ENCODE data around the gene UBXN1.

The UBXN1 gene

GRCh38 chr11:62716206-62716605 lies 37.3 kb upstream of the UBXN1 start:
- Histone ChIP-seq H3K4me1 (ENCODE audit: insufficient read depth, low read length) (no peaks in the 10 kb centered on the region), H3K9me3 (ENCODE audit: low read length) (no peaks in the 10 kb centered on the region), H3K36me3 (ENCODE audit: insufficient read depth, low read length) (peaks cover 94% of the 10 kb centered on the region), H3K27me3 (ENCODE audit: insufficient read depth, low read length) (no peaks in the 10 kb centered on the region), H3K4me3 (ENCODE audit: low read length) (no peak overlapping the region), H2AFZ (ENCODE audit: low read depth, low read length) (no peak overlapping the region)

- H3K4me1 ChIP-seq (ENCODE audit: insufficient read depth, low read length), result no peaks in the 10 kb centered on the region
- peaks cover 90% of the 10 kb centered on the region for H3K36me3 ChIP-seq (ENCODE audit: insufficient read depth, low read length)
- H3K27me3 ChIP-seq (ENCODE audit: insufficient read depth, low read length), result no peaks in the 10 kb centered on the region
Observed at GRCh38 chr11:62715150-62716130, 36.6 kb upstream of the UBXN1 start.

GRCh38 chr11:62713343-62713742 lies 34.5 kb upstream of the UBXN1 start:
- no peak overlapping the region for H3K4me3 ChIP-seq (ENCODE audit: low read length)
- H3K27me3 ChIP-seq (ENCODE audit: insufficient read depth, low read length), result no peaks in the 10 kb centered on the region
- H2AFZ ChIP-seq (ENCODE audit: low read depth, low read length), result no peak overlapping the region
- H3K36me3 ChIP-seq (ENCODE audit: insufficient read depth, low read length), result peaks cover 80% of the 10 kb centered on the region
- peaks cover 14% of the 10 kb centered on the region for H3K4me1 ChIP-seq (ENCODE audit: insufficient read depth, low read length)
- H3K9me3 ChIP-seq (ENCODE audit: low read length), result no peaks in the 10 kb centered on the region

More at GRCh38 chr11:62715150-62716130, 36.6 kb upstream of the UBXN1 start:
- H3K4me3 ChIP-seq (ENCODE audit: low read length), result no peak overlapping the region
- H3K9me3 ChIP-seq (ENCODE audit: low read length), result no peaks in the 10 kb centered on the region
- no peak overlapping the region for H2AFZ ChIP-seq (ENCODE audit: low read depth, low read length)

- Histone ChIP-seq H3K4me1 (ENCODE audit: insufficient read depth, low read length) (peaks cover 17% of the 10 kb centered on the region), H3K9me3 (ENCODE audit: low read length) (no peaks in the 10 kb centered on the region), H3K36me3 (ENCODE audit: insufficient read depth, low read length) (peaks cover 76% of the 10 kb centered on the region), H3K27me3 (ENCODE audit: insufficient read depth, low read length) (no peaks in the 10 kb centered on the region), H3K4me3 (ENCODE audit: low read length) (no peak overlapping the region), H2AFZ (ENCODE audit: low read depth, low read length) (no peak overlapping the region)
Observed at GRCh38 chr11:62712861-62713260, 34.0 kb upstream of the UBXN1 start.

- H3K9me3 ChIP-seq (ENCODE audit: low read length), result no peaks in the 10 kb centered on the region
- no peaks in the 10 kb centered on the region for H3K27me3 ChIP-seq (ENCODE audit: insufficient read depth, low read length)
- peaks cover 71% of the 10 kb centered on the region for H3K36me3 ChIP-seq (ENCODE audit: insufficient read depth, low read length)
- H2AFZ ChIP-seq (ENCODE audit: low read depth, low read length), result no peak overlapping the region
- H3K4me1 ChIP-seq (ENCODE audit: insufficient read depth, low read length), result peaks cover 21% of the 10 kb centered on the region
- no peak overlapping the region for H3K4me3 ChIP-seq (ENCODE audit: low read length)
Observed at GRCh38 chr11:62712276-62712812, 33.5 kb upstream of the UBXN1 start.

- Histone ChIP-seq H3K36me3 (ENCODE audit: insufficient read depth, low read length) (peaks cover 51% of the 10 kb centered on the region), H3K27me3 (ENCODE audit: insufficient read depth, low read length) (no peaks in the 10 kb centered on the region), H3K9me3 (ENCODE audit: low read length) (no peaks in the 10 kb centered on the region), H2AFZ (ENCODE audit: low read depth, low read length) (peak overlapping the region; percentile 22), H3K4me1 (ENCODE audit: insufficient read depth, low read length) (peaks cover 38% of the 10 kb centered on the region), H3K4me3 (ENCODE audit: low read length) (peak overlapping the region; percentile 25)
Observed at GRCh38 chr11:62710001-62710345, 31.1 kb upstream of the UBXN1 start.

- peak overlapping the region; percentile 31 for H3K4me3 ChIP-seq (ENCODE audit: low read length)
- no peaks in the 10 kb centered on the region for H3K9me3 ChIP-seq (ENCODE audit: low read length)
- peaks cover 38% of the 10 kb centered on the region for H3K4me1 ChIP-seq (ENCODE audit: insufficient read depth, low read length)
- no peaks in the 10 kb centered on the region for H3K27me3 ChIP-seq (ENCODE audit: insufficient read depth, low read length)
- peaks cover 51% of the 10 kb centered on the region for H3K36me3 ChIP-seq (ENCODE audit: insufficient read depth, low read length)
- H2AFZ ChIP-seq (ENCODE audit: low read depth, low read length), result peak overlapping the region; percentile 22
Observed at GRCh38 chr11:62709247-62710000, 30.6 kb upstream of the UBXN1 start.

GRCh38 chr11:62708793-62709192 lies 29.9 kb upstream of the UBXN1 start:
- peaks cover 38% of the 10 kb centered on the region for H3K4me1 ChIP-seq (ENCODE audit: insufficient read depth, low read length)
- H3K36me3 ChIP-seq (ENCODE audit: insufficient read depth, low read length), result peaks cover 45% of the 10 kb centered on the region
- no peaks in the 10 kb centered on the region for H3K27me3 ChIP-seq (ENCODE audit: insufficient read depth, low read length)
- H3K4me3 ChIP-seq (ENCODE audit: low read length), result peak overlapping the region; percentile 31
- no peaks in the 10 kb centered on the region for H3K9me3 ChIP-seq (ENCODE audit: low read length)
- H2AFZ ChIP-seq (ENCODE audit: low read depth, low read length), result no peak overlapping the region

- no peaks in the 10 kb centered on the region for H3K27me3 ChIP-seq (ENCODE audit: insufficient read depth, low read length)
- H3K4me3 ChIP-seq (ENCODE audit: low read length), result no peak overlapping the region
- H3K36me3 ChIP-seq (ENCODE audit: insufficient read depth, low read length), result peaks cover 41% of the 10 kb centered on the region
- peaks cover 38% of the 10 kb centered on the region for H3K4me1 ChIP-seq (ENCODE audit: insufficient read depth, low read length)
- no peaks in the 10 kb centered on the region for H3K9me3 ChIP-seq (ENCODE audit: low read length)
- no peak overlapping the region for H2AFZ ChIP-seq (ENCODE audit: low read depth, low read length)
Observed at GRCh38 chr11:62708392-62708791, 29.5 kb upstream of the UBXN1 start.

GRCh38 chr11:62707277-62707861 lies 28.5 kb upstream of the UBXN1 start, which contains the start of the genes BSCL2 and GNG3:
BSCL2 (minus strand) TSS chr11:62707424; CDS start chr11:62707195, 229 bp downstream.
GNG3 (plus strand) TSS chr11:62707676; CDS start chr11:62708296, 620 bp downstream.
- H3K36me3 ChIP-seq (ENCODE audit: insufficient read depth, low read length), result peaks cover 35% of the 10 kb centered on the region
- H3K4me3 ChIP-seq (ENCODE audit: low read length), result peak within 1 kb of the TSS; percentile 74
- H3K9me3 ChIP-seq (ENCODE audit: low read length), result no peaks in the 10 kb centered on the region
- no peak within 1 kb of the TSS for H2AFZ ChIP-seq (ENCODE audit: low read depth, low read length)
- H3K4me1 ChIP-seq (ENCODE audit: insufficient read depth, low read length), result peaks cover 38% of the 10 kb centered on the region
- no peaks in the 10 kb centered on the region for H3K27me3 ChIP-seq (ENCODE audit: insufficient read depth, low read length)

- H3K4me3 ChIP-seq (ENCODE audit: low read length), result peak overlapping the region; percentile 74
- H3K4me1 ChIP-seq (ENCODE audit: insufficient read depth, low read length), result peaks cover 38% of the 10 kb centered on the region
- no peaks in the 10 kb centered on the region for H3K9me3 ChIP-seq (ENCODE audit: low read length)
- H3K36me3 ChIP-seq (ENCODE audit: insufficient read depth, low read length), result peaks cover 35% of the 10 kb centered on the region
- H2AFZ ChIP-seq (ENCODE audit: low read depth, low read length), result no peak overlapping the region
- H3K27me3 ChIP-seq (ENCODE audit: insufficient read depth, low read length), result no peaks in the 10 kb centered on the region
Observed at GRCh38 chr11:62706850-62707247, 28.0 kb upstream of the UBXN1 start.

- Histone ChIP-seq H3K4me3 (ENCODE audit: low read length) (peak overlapping the region; percentile 74), H3K9me3 (ENCODE audit: low read length) (no peaks in the 10 kb centered on the region), H2AFZ (ENCODE audit: low read depth, low read length) (no peak overlapping the region), H3K27me3 (ENCODE audit: insufficient read depth, low read length) (no peaks in the 10 kb centered on the region), H3K36me3 (ENCODE audit: insufficient read depth, low read length) (peaks cover 36% of the 10 kb centered on the region), H3K4me1 (ENCODE audit: insufficient read depth, low read length) (peaks cover 38% of the 10 kb centered on the region)
Observed at GRCh38 chr11:62705880-62706849, 27.3 kb upstream of the UBXN1 start.
